Measurements from ENCODE around the gene COL11A1.

COL11A1 gene

DNA sequence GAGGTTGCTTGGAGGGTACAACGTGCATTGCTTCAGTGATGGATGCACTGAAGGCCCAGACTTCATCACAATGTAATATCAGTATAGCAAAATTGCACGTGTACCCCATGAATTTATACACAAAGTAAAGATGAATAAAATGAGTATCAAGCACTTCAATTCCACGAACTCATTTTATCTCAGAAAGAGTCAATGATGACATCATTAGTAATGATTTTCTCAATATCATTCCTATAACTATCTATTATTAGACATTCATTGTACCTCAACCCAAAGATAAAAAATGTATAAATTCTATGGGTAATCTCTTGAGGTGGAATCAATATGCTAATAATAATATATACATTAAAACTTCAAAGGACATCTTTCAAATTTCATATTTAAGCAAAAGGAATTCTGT is 208.4 kb downstream of the COL11A1 start:
- no peak for DNase-seq (ENCODE audit: low read depth)

DNA sequence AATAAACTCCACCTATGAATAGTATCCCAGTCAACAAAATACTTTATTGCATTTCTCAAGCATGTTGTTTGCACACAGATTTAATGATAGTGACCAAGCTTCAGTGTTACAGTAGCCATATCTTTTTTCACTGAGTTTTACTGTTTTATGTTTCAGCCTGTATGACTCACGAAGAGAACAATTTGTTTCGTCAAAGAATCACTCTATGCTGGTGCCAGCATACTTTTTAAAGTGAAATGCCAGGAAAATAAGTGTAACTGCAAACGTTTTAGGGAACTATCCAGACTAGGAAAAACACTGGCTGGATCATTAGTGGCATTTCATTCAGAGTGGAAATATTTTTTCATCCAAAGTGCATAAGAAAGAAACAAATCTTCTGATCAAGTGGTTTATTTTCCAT is 210.8 kb downstream of the COL11A1 start:
- DNase-seq (ENCODE audit: low read depth) = no peak

DNA sequence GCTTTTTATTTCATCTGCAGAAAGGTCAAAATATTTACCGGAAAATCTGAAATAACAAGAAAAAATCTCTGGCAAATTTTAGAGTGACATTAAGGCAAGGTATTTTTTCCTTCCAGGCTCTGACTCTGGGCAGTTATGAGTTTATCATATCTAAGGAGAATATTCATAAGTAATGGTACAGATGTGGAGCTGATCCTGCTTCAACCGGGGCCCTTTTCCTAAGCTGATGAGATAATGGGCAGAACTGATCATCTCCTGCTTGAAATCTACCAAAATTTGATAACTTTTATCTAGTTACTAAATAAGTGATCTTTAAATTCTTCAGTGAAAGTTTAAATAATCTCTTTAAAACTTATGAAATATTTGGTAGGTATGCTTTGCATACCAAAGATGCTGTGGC is 211.6 kb downstream of the COL11A1 start:
- DNase-seq (ENCODE audit: low read depth) = no peak

DNA sequence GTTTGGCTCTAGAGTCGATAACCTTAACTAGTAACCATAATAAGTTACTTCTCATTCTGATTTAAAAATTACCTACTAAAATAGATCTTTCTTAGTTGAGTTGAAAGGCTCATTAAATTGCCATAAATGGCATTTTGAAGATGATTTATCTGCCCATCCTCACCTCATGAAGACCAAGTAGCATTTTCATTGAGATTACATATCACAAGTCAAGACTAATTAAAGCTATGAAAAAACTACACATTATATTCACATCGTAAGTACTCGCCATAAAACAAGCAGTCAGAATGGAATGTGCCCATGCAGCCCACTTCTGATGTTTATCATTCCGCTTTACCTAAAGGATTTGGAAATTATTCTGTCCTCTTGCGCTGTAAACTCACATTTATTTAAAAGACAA is 212.0 kb downstream of the COL11A1 start:
- no peak for DNase-seq (ENCODE audit: low read depth)

DNA sequence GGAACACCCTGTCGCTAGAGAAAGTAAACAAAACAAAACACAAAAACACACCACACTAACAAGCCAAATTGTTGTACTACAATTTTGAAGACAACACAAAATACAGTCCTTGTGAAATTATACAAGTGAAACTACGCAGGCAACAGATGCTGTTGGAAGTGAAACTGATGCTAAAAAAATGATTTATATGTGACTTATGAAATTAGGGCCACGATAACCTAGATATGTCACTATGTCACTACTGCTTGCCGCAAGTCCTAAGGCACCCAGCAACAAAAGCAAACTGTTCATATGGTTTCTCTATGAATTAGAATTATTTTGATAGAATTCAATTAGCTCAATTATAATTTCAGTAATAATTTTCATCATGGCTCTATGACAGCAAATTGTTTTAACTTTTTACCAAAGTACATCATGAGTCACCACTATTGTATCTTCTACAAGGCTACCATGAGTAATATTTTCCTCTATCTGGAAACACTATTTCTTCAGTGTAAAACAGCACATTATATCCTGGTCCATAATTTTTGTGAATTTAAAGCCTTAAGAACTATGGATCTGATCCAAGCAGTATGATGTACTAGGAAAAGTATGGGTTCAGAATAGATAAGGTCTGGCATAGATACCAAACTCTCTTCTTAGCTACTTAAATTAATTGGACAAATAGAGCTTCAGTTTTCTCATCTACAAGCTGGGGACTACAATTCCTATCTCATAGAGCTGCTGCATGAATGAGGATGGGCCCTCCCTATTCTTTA is 216.3 kb downstream of the COL11A1 start:
- DNase-seq (ENCODE audit: low read depth) = no peak

DNA sequence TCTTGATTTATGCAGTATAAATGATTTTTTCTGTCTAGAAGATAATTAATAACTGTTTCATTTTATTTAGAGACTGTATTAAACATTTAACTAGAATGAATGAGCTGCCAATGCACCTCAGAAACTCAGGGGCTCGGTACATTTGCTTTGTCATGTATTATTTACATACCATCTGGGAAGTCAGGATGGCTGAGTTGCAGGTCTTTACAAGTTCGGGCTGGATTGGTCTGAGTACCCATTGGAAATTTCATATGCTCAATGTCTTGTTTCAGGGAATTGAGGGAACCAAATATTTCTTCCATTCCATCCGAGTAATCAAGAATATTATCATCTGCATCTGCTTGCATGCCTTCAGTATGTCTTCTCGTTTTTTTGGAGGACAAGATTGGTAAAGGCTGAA is 221.7 kb downstream of the COL11A1 start:
- DNase-seq (ENCODE audit: low read depth) = no peak

DNA sequence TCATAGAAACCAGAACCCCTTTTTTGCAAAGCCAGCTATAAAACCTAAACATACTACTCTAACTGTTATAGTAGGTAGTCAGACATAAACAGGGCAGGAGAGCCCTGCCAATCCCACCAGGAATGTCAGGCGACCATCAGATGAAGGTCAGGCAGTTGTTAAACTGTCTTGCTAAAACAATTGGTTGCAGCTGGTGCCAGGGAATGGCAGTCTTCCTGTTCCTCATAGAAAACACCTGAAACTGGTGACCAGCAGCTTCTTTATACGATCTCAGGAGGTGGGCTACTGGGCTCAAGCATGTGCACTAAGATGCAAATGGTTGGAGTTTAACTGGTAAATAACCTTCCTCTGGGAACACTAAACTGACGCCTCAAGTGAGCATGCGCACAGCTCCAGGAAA is 224.1 kb downstream of the COL11A1 start:
- DNase-seq (ENCODE audit: low read depth) = no peak

DNA sequence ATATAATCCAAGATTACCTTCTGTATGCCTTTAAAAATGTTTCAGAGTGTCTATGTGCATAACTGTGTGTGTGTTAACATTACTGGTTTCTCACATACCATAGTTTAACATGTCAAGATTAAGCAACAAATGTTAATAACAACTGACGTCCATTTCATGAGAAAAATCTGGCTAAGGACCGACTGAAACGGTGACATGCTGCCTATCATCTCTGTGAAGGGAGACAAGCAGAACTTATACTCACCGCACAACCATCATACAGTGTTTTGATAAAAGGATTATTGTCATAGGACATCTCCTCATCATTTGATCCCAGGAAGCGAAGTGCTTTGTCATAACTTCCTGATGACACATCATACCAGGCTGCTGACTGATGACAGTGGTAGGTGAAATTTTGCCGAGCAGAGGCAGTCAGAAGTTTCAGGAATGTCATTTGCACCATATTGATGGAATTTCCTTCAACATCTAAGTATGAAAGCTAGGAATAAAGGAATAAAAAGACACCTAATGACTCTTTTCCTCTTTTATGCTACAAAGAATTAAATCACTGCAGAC is 228.8 kb downstream of the COL11A1 start:
- no peak for DNase-seq (ENCODE audit: low read depth)

DNA sequence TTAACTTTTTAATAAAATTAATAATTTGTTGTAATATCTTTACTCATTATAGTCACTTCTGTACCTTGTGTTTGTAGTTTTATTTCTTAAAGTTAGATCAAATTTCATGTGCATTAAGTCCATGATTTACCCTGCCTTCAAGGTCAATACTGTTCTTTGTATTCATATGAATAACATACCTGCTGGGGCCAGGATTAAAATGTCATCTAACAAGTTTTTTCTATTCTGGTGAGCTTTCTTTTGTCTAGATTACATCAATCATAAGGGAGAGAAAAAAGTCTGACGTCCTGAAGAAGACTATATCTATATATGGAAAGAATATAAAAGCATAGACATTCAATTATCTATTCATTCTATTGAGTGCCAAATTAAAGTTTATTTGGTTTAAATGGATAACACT is 232.6 kb downstream of the COL11A1 start:
- DNase-seq (ENCODE audit: low read depth) = no peak

DNA sequence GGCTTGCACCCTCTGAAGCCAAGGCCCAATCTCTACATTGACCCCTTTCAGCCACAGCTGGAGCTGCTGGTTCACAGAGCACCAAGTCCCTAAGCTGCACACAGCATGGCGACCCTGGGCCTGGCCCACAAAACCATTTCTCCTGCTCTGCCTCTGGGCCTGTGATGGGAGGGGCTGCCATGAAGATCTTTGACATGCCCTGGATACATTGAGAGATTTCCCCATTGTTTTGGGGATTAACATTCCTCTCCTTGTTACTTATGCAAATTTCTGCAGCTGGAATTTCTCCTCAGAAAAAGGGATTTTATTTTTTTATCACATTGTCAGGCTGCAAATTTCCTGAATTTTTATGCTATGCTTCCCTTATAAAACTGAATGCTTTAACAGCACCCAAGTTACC is 235.8 kb downstream of the COL11A1 start:
- no peak for DNase-seq (ENCODE audit: low read depth)

DNA sequence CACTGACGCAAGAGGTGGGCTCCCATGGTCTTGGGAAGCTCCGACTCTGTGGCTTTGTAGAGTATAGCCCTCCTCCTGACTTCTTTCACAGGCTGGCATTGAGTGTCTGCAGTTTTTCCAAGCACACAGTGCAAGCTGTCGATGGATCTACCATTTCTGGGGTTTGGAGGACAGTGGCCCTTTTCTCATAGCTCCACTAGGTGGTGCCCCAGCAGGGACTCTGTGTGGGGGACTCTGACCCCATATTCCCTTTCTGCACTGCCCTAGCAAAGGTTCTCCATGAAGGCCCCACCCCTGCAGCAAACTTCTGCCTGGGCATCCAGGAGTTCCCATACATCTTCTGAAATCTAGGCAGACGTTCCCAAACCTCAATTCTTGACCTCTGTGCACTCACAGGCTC is 236.2 kb downstream of the COL11A1 start:
- DNase-seq (ENCODE audit: low read depth) = no peak

DNA sequence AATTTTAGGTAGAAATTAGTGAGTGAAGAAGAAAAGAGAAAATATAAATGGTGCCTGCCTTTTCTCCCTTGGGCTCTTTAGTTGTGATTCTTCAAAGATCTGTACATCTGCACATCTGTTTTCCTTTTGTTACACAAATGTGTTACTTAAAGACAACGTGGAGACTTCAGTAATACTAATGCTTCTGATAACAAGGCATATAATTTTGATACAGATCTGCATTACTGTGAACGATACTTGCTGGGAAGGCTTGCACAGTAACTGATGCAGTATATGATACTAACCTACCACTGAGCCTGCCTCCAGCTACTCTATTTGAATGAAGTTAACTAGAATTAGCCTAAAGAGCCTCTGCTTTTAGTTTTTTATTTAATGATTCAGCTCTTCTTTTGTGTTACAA is 244.6 kb downstream of the COL11A1 start:
- no peak for DNase-seq (ENCODE audit: low read depth)

DNA sequence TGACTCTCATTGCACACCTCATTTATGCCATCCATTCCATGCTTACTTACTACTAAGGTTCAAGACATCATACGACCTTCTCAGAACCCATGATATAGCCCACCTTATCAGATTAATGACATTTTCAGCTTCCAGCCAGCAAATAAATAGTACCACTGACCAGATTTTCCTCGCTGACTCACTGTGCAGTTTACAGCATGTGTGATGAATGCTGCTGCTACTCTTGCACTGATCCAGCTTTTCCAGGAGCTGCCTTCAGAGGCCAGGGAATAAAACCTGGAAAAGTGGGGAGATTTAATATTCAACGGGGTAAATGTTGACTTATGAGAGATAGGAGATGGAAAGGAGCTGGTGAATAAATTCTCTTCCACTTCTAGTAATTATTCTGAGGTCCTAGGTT is 247.1 kb downstream of the COL11A1 start:
- DNase-seq (ENCODE audit: low read depth) = no peak

DNA sequence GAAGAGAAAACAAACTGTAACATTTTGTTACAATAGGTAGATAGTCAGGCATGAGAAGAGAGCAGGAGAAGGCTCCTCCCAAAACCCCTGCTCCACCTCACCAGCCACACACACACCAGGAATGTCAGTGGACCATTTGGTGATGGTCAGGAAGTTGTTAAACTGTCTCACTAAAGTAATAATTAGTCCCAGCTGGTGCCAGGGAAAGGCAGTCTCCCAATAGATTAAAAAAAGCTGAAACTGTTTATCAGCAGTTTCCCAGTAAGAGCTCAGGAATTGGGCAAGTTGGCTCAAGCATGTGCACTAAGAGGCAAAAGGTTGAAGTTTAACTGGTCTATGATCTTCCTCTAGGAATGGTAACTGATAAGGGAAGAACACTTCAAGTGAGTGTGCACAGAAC is 249.6 kb downstream of the COL11A1 start:
- no peak for DNase-seq (ENCODE audit: low read depth)

DNA sequence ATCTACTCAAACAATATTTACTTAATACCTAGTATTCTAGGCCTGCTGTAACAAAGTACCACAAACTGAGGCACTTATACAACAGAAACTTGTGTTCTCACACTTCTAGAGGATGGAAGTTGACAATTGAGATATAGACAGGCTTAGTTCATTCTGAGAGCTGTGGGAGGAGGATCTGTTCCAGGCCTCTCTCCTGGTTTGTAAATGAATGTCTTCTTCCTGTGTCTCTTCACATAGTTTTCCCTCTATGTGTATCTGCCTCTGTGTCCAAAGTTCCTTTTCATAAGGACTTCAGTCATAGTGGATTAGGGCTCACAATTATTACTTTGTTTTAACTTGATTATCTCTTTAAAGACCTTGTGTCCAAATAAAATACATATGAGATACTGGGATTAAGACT is 251.1 kb downstream of the COL11A1 start:
- DNase-seq (ENCODE audit: low read depth) = no peak

DNA sequence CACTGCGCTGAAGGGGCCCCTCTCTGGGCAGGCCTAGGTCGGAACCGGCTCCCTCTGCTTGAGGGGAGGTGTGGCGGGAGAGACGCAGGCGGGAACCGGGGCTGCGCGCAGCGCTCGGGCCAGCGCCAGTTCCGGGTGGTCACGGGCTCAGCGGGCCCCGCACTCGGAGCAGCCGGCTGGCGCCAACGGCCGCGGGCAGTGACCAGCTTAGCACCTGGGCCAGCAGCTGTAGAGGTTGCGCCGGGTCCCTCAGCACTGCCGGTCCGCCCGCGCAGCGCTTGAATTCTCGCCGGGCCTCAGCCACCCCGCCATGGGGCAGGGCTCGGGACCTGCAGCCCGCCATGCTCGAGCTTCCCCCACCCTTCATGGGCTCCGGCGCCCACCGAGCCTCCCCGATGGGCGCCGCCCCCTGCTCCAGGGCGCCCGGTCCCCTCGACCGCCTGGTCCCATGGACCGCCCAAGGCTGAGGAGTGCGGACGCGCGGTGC is 254.6 kb downstream of the COL11A1 start:
- DNase-seq (ENCODE audit: low read depth) = no peak

DNA sequence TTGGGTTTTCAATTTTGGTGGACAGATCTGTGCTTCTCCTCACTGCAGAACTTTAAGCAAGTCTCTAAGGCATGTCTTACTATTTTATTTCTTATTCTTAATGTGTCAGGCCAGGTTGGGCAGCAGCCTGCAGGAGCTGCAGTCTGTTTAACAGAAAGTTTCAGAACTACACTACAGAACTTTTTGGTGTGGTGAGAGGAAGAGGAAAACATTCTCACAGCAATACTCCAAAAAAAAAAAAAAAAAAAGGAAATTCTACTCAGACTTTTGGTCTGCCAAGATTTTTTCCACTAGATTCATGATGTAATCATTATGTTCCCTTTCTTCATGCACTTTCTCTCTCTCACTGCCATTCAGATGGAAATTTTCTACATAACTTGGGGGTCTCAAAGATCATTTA is 255.2 kb downstream of the COL11A1 start:
- DNase-seq (ENCODE audit: low read depth) = no peak

DNA sequence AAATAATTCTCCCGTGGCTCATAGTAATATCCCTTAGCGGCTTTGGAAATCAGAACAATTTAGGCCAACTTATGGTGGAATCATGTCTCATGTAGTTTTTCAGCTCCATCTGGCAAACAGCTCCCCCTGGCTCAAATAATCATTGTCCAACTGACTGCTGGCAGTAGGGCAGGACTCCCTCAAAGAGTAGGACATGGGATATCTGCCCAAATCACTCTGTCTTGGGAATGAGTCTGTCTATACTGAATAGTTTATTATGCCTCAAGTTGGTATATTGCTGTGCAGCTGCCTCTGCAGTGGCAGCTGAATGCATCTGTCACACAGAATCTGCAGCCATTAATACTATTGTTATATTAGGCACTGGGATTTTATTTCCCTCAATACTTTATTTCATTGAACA is 255.7 kb downstream of the COL11A1 start:
- no peak for DNase-seq (ENCODE audit: low read depth)

DNA sequence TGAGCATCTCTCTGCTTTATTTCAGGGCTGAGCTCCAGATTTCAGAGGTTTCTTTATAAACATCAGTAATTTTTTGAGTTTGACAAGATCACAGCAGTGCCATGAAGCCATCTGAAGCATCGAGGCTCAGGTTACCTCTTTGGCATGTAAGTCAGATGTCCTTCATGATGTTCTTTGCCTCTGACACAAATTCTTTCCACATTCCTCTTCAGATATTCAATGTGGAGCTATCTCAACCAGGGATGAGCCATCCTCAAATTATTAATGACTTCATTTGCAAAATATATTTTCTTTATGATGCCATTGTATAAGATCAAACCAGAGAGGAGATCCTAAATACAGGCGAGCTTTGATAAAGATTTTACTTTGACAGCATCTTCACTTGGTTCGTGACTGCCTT is 256.7 kb downstream of the COL11A1 start:
- no peak for DNase-seq (ENCODE audit: low read depth)

DNA sequence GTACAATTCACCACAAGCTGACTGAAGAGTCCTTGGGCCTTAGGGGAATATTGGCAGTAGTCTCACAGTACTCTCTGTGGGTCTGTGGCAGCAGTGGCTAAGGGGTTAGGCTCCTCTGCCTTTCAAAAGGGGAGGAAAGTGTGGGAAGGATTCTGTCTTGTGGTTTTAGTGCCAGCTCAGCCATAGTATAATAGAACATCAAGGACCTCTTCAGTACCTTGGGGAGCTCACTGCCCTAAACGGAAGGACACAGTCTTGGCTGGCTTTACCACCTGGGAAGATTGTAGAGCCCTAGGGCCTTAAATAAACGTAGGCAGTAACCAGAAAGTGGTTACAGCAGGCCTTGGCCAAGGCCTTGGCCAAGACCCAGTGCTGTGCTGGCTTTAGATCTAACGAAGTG is 265.7 kb downstream of the COL11A1 start:
- no peak for DNase-seq (ENCODE audit: low read depth)

DNA sequence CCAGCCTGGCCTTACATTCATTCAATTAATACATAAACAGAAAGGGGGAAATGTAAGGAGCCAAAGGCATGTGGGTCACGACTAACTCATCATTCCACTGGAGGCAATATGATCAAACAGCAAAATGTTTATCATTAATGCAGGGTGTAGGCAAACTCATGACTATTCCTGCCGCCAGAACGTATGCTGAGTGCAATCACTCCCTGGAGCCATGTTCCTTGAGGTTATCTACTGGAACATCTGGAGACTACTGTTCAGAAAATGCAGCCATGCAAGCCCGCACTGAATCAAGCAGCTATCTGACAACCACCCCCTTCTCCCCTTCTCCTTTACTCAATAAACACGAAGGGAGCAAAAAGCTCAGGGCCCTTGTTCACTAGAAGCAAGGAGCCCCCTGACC is 267.6 kb downstream of the COL11A1 start:
- DNase-seq (ENCODE audit: low read depth) = no peak

DNA sequence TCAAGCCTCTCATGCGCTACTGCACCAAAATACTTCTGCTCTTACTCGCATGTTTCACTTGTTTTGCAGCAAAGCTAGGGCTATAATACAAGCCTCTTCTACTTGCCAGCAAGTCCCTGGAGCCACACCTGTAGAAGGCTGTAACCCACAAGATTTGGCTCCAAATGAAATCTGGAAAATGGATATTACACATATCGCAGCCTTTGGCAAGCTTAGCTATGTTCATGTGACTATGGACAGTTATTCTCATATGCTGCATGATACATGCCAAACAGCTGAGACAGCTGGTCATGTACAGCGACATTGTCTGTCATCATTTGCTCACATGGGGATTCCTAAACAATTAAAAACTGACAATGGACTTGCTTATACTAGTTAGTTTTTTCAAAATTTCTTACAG is 270.3 kb downstream of the COL11A1 start:
- DNase-seq (ENCODE audit: low read depth) = no peak

DNA sequence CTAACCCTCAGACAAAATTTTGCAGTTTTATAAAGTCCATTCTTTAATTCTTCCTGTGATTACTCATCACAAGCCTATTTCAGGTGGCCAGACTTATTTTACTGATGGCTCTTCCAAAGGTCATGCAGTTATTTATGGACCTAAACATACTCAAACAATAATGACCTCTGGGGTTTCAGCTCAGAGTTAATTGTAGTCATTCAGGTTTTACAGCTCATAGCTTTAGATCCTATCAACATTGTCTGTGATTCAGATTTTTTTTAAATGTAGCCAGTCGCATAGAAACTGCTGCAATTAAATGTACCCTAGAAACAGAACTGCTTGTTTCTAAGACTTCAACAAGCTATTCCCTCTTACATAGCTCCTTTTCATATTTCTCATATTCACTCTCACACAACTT is 270.8 kb downstream of the COL11A1 start:
- DNase-seq (ENCODE audit: low read depth) = no peak

DNA sequence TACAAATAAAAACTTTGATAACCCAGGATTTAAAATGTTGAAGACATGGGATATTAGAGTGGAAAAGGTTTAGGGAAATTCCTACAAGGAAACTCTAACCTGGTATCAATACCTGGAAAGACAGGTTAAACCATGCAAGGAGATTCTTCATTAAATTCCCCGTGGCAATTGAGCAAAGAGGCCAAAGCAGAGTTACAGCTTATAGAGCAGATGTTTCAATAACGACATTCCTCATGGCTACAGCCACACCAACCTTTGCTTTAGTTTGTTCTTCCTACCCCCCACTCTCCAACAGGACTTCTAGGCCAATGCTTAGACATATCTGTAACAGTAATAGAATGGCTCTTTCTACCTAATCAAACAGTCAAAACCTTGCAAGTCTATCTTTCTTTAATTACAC is 271.3 kb downstream of the COL11A1 start:
- no peak for DNase-seq (ENCODE audit: low read depth)

Data from activated gamma-delta T cell treated with anti-CD3 and anti-CD28 coated beads, Interleukin-2, amount 50 U/mL, for 16 hours (primary cell).